ENCODE data around the gene SAMSN1. TPM values are rescaled to one million over a fixed set of nuclear protein-coding genes. Genes with fewer than 3 reads are reported as not detected.
"Not testable (repeated sequence)": the region's sequence is repeated elsewhere in the genome, so short reads cannot be mapped to it uniquely, and the experiment has no call there.

The SAMSN1 gene
- total RNA-seq, 1 donor from 2014 or later = 3.1 TPM

- H3K4me1 ChIP-seq (ENCODE audit: control insufficient read depth in 3 of 3, insufficient read depth in 3 of 3, low read length in 3 of 3); H3K27ac ChIP-seq (ENCODE audit: low read depth, low read length); H3K27me3 ChIP-seq (ENCODE audit: control insufficient read depth in 3 of 3, insufficient read depth in 3 of 3, low read length in 3 of 3); H3K36me3 ChIP-seq (ENCODE audit: control insufficient read depth in 3 of 3, insufficient read depth in 3 of 3, low read length in 3 of 3); H3K9me3 ChIP-seq (ENCODE audit: control insufficient read depth in 3 of 3, low read length in 3 of 3); H3K4me3 ChIP-seq (ENCODE audit: low read length in 3 of 3); H3K9ac ChIP-seq (ENCODE audit: low read depth in 1 of 3, low read length in 3 of 3): not testable (repeated sequence)
Observed at GRCh38 chr21:14506859-14507457, 39.2 kb downstream of the SAMSN1 start.

GRCh38 chr21:14500873-14501272, 45.2 kb downstream of the SAMSN1 start:
- Histone ChIP-seq H3K4me3 (ENCODE audit: low read length in 3 of 3) (no peak overlapping the region), H3K9me3 (ENCODE audit: control insufficient read depth in 3 of 3, low read length in 3 of 3) (no peaks in the 10 kb centered on the region), H3K9ac (ENCODE audit: low read depth in 1 of 3, low read length in 3 of 3) (no peak overlapping the region), H3K4me1 (ENCODE audit: control insufficient read depth in 3 of 3, insufficient read depth in 3 of 3, low read length in 3 of 3) (no peaks in the 10 kb centered on the region), H3K27ac (ENCODE audit: low read depth, low read length) (no peak overlapping the region), H3K36me3 (ENCODE audit: control insufficient read depth in 3 of 3, insufficient read depth in 3 of 3, low read length in 3 of 3) (no peaks in the 10 kb centered on the region), H3K27me3 (ENCODE audit: control insufficient read depth in 3 of 3, insufficient read depth in 3 of 3, low read length in 3 of 3) (no peaks in the 10 kb centered on the region)

- Histone ChIP-seq H3K9me3 (ENCODE audit: control insufficient read depth in 3 of 3, low read length in 3 of 3) (no peaks in the 10 kb centered on the region), H3K27ac (ENCODE audit: low read depth, low read length) (no peak overlapping the region), H3K4me3 (ENCODE audit: low read length in 3 of 3) (no peak overlapping the region), H3K4me1 (ENCODE audit: control insufficient read depth in 3 of 3, insufficient read depth in 3 of 3, low read length in 3 of 3) (no peaks in the 10 kb centered on the region), H3K27me3 (ENCODE audit: control insufficient read depth in 3 of 3, insufficient read depth in 3 of 3, low read length in 3 of 3) (no peaks in the 10 kb centered on the region), H3K9ac (ENCODE audit: low read depth in 1 of 3, low read length in 3 of 3) (no peak overlapping the region), H3K36me3 (ENCODE audit: control insufficient read depth in 3 of 3, insufficient read depth in 3 of 3, low read length in 3 of 3) (no peaks in the 10 kb centered on the region)
Observed at GRCh38 chr21:14499316-14499715, 46.8 kb downstream of the SAMSN1 start.

GRCh38 chr21:14497825-14498224, 48.3 kb downstream of the SAMSN1 start:
- Histone ChIP-seq H3K36me3 (ENCODE audit: control insufficient read depth in 3 of 3, insufficient read depth in 3 of 3, low read length in 3 of 3) (no peaks in the 10 kb centered on the region), H3K27ac (ENCODE audit: low read depth, low read length) (no peak overlapping the region), H3K9ac (ENCODE audit: low read depth in 1 of 3, low read length in 3 of 3) (no peak overlapping the region), H3K9me3 (ENCODE audit: control insufficient read depth in 3 of 3, low read length in 3 of 3) (no peaks in the 10 kb centered on the region), H3K4me3 (ENCODE audit: low read length in 3 of 3) (no peak overlapping the region), H3K27me3 (ENCODE audit: control insufficient read depth in 3 of 3, insufficient read depth in 3 of 3, low read length in 3 of 3) (no peaks in the 10 kb centered on the region), H3K4me1 (ENCODE audit: control insufficient read depth in 3 of 3, insufficient read depth in 3 of 3, low read length in 3 of 3) (no peaks in the 10 kb centered on the region)

- Histone ChIP-seq H3K9ac (ENCODE audit: low read depth in 1 of 3, low read length in 3 of 3) (no peak overlapping the region), H3K4me1 (ENCODE audit: control insufficient read depth in 3 of 3, insufficient read depth in 3 of 3, low read length in 3 of 3) (no peaks in the 10 kb centered on the region), H3K27me3 (ENCODE audit: control insufficient read depth in 3 of 3, insufficient read depth in 3 of 3, low read length in 3 of 3) (no peaks in the 10 kb centered on the region), H3K4me3 (ENCODE audit: low read length in 3 of 3) (no peak overlapping the region), H3K36me3 (ENCODE audit: control insufficient read depth in 3 of 3, insufficient read depth in 3 of 3, low read length in 3 of 3) (no peaks in the 10 kb centered on the region), H3K9me3 (ENCODE audit: control insufficient read depth in 3 of 3, low read length in 3 of 3) (no peaks in the 10 kb centered on the region), H3K27ac (ENCODE audit: low read depth, low read length) (no peak overlapping the region)
Observed at GRCh38 chr21:14495075-14495474, 51.0 kb downstream of the SAMSN1 start.

- H3K9me3 ChIP-seq (ENCODE audit: control insufficient read depth in 3 of 3, low read length in 3 of 3); H3K4me1 ChIP-seq (ENCODE audit: control insufficient read depth in 3 of 3, insufficient read depth in 3 of 3, low read length in 3 of 3); H3K9ac ChIP-seq (ENCODE audit: low read depth in 1 of 3, low read length in 3 of 3); H3K27me3 ChIP-seq (ENCODE audit: control insufficient read depth in 3 of 3, insufficient read depth in 3 of 3, low read length in 3 of 3); H3K36me3 ChIP-seq (ENCODE audit: control insufficient read depth in 3 of 3, insufficient read depth in 3 of 3, low read length in 3 of 3); H3K27ac ChIP-seq (ENCODE audit: low read depth, low read length); H3K4me3 ChIP-seq (ENCODE audit: low read length in 3 of 3): not testable (repeated sequence)
Observed at GRCh38 chr21:14494181-14494580, 51.9 kb downstream of the SAMSN1 start.

- Histone ChIP-seq H3K4me1 (ENCODE audit: control insufficient read depth in 3 of 3, insufficient read depth in 3 of 3, low read length in 3 of 3) (no peaks in the 10 kb centered on the region), H3K4me3 (ENCODE audit: low read length in 3 of 3) (no peak overlapping the region), H3K9ac (ENCODE audit: low read depth in 1 of 3, low read length in 3 of 3) (no peak overlapping the region), H3K9me3 (ENCODE audit: control insufficient read depth in 3 of 3, low read length in 3 of 3) (no peaks in the 10 kb centered on the region), H3K27me3 (ENCODE audit: control insufficient read depth in 3 of 3, insufficient read depth in 3 of 3, low read length in 3 of 3) (no peaks in the 10 kb centered on the region), H3K36me3 (ENCODE audit: control insufficient read depth in 3 of 3, insufficient read depth in 3 of 3, low read length in 3 of 3) (no peaks in the 10 kb centered on the region), H3K27ac (ENCODE audit: low read depth, low read length) (no peak overlapping the region)
Observed at GRCh38 chr21:14493731-14494130, 52.4 kb downstream of the SAMSN1 start.

- H3K4me1 ChIP-seq (ENCODE audit: control insufficient read depth in 3 of 3, insufficient read depth in 3 of 3, low read length in 3 of 3) = no peaks in the 10 kb centered on the region
- no peaks in the 10 kb centered on the region for H3K36me3 ChIP-seq (ENCODE audit: control insufficient read depth in 3 of 3, insufficient read depth in 3 of 3, low read length in 3 of 3)
- H3K9me3 ChIP-seq (ENCODE audit: control insufficient read depth in 3 of 3, low read length in 3 of 3) = no peaks in the 10 kb centered on the region
- H3K27me3 ChIP-seq (ENCODE audit: control insufficient read depth in 3 of 3, insufficient read depth in 3 of 3, low read length in 3 of 3) = no peaks in the 10 kb centered on the region
- no peak overlapping the region for H3K27ac ChIP-seq (ENCODE audit: low read depth, low read length)
- H3K9ac ChIP-seq (ENCODE audit: low read depth in 1 of 3, low read length in 3 of 3) = no peak overlapping the region
- H3K4me3 ChIP-seq (ENCODE audit: low read length in 3 of 3) = no peak overlapping the region
Observed at GRCh38 chr21:14492931-14493330, 53.2 kb downstream of the SAMSN1 start.

GRCh38 chr21:14491269-14491681, 54.8 kb downstream of the SAMSN1 start:
- Histone ChIP-seq H3K4me1 (ENCODE audit: control insufficient read depth in 3 of 3, insufficient read depth in 3 of 3, low read length in 3 of 3) (no peaks in the 10 kb centered on the region), H3K9ac (ENCODE audit: low read depth in 1 of 3, low read length in 3 of 3) (no peak overlapping the region)

GRCh38 chr21:14488672-14489204, 57.4 kb downstream of the SAMSN1 start:
- Histone ChIP-seq H3K36me3 (ENCODE audit: control insufficient read depth in 3 of 3, insufficient read depth in 3 of 3, low read length in 3 of 3) (no peaks in the 10 kb centered on the region), H3K27me3 (ENCODE audit: control insufficient read depth in 3 of 3, insufficient read depth in 3 of 3, low read length in 3 of 3) (no peaks in the 10 kb centered on the region)

More at GRCh38 chr21:14491269-14491681, 54.8 kb downstream of the SAMSN1 start:
- Histone ChIP-seq H3K36me3 (ENCODE audit: control insufficient read depth in 3 of 3, insufficient read depth in 3 of 3, low read length in 3 of 3) (no peaks in the 10 kb centered on the region), H3K27ac (ENCODE audit: low read depth, low read length) (no peak overlapping the region), H3K9me3 (ENCODE audit: control insufficient read depth in 3 of 3, low read length in 3 of 3) (no peaks in the 10 kb centered on the region), H3K4me3 (ENCODE audit: low read length in 3 of 3) (no peak overlapping the region), H3K27me3 (ENCODE audit: control insufficient read depth in 3 of 3, insufficient read depth in 3 of 3, low read length in 3 of 3) (no peaks in the 10 kb centered on the region)

More at GRCh38 chr21:14488672-14489204, 57.4 kb downstream of the SAMSN1 start:
- Histone ChIP-seq H3K27ac (ENCODE audit: low read depth, low read length) (no peak overlapping the region), H3K9me3 (ENCODE audit: control insufficient read depth in 3 of 3, low read length in 3 of 3) (no peaks in the 10 kb centered on the region), H3K4me1 (ENCODE audit: control insufficient read depth in 3 of 3, insufficient read depth in 3 of 3, low read length in 3 of 3) (no peaks in the 10 kb centered on the region), H3K9ac (ENCODE audit: low read depth in 1 of 3, low read length in 3 of 3) (no peak overlapping the region), H3K4me3 (ENCODE audit: low read length in 3 of 3) (no peak overlapping the region)
